Neural cell (in vitro differentiated cells): ENCODE measurements around the gene IQSEC1. TPM values are rescaled to one million over a fixed set of nuclear protein-coding genes. Genes with fewer than 3 reads are reported as not detected.

Experiments used
- H2AFZ ChIP-seq: fragments of 200-600, 300-800 bp; sonication (generic), shearing (Covaris generic); 2 replicates; pipeline ENCODE4 v1.6.0; 2014; ENCODE audit warnings: low read depth, mild to moderate bottlenecking, antibody characterized with exemption, low read length, moderate library complexity
- H3F3A ChIP-seq: fragments of 200-600 bp; shearing (Covaris generic); 2 replicates; pipeline ENCODE4 v1.6.1; 2016; ENCODE audit warnings: mild to moderate bottlenecking, moderate library complexity, mixed read lengths, antibody characterized with exemption, low read length; ENCODE audit not compliant: insufficient read depth, poor library complexity, severe bottlenecking
- H3K27ac ChIP-seq: fragments of 200-600, 300-800 bp; sonication (generic), shearing (Covaris generic); 2 replicates; pipeline ENCODE4 v1.5.1; 2014; ENCODE audit warnings: mild to moderate bottlenecking, low read length, moderate library complexity
- H3K27me3 ChIP-seq: fragments of 300-800, 200-600 bp; sonication (generic), shearing (Covaris generic); 2 replicates; pipeline ENCODE4 v1.6.0; 2014; ENCODE audit warnings: mild to moderate bottlenecking, low read depth, low read length, moderate library complexity; ENCODE audit not compliant: insufficient read depth
- H3K36me3 ChIP-seq: fragments of 300-800, 200-600 bp; sonication (generic), shearing (Covaris generic); 2 replicates; pipeline ENCODE4 v1.5.1; 2014; ENCODE audit warnings: mild to moderate bottlenecking, antibody characterized with exemption, low read length, moderate library complexity; ENCODE audit not compliant: insufficient read depth
- H3K4me2 ChIP-seq: fragments of 300-800, 200-600 bp; sonication (generic), shearing (Covaris generic); 2 replicates; pipeline ENCODE4 v1.6.0; 2014; ENCODE audit warnings: mild to moderate bottlenecking, low read length
- H3K4me3 ChIP-seq: fragments of 300-800, 200-600 bp; sonication (generic), shearing (Covaris generic); 2 replicates; pipeline ENCODE4 v1.5.1; 2014; ENCODE audit warnings: mild to moderate bottlenecking, low read length, moderate library complexity
- H3K79me2 ChIP-seq: fragments of 200-600 bp; shearing (Covaris generic); replicated peaks from 2 replicates; pipeline ENCODE4 v1.6.0; 2014; ENCODE audit warnings: mild to moderate bottlenecking, low read length, moderate library complexity; ENCODE audit not compliant: insufficient read depth
- H3K9ac ChIP-seq: fragments of 300-800, 200-600 bp; sonication (generic), shearing (Covaris generic); 2 replicates; pipeline ENCODE4 v1.6.1; 2016; ENCODE audit warnings: mild to moderate bottlenecking, low read length, mixed read lengths
- H3K9me2 ChIP-seq: fragments of 200-600 bp; shearing (Covaris generic); 2 replicates; pipeline ENCODE4 v1.6.1; 2016; ENCODE audit warnings: mild to moderate bottlenecking, low read length, mixed read lengths; ENCODE audit not compliant: insufficient read depth
- H3K9me3 ChIP-seq: fragments of 200-600, 300-800 bp; sonication (generic), shearing (Covaris generic); 2 replicates; pipeline ENCODE4 v1.6.1; 2016; ENCODE audit warnings: mild to moderate bottlenecking, mixed run types, low read length, moderate library complexity, mixed read lengths
- H4K20me1 ChIP-seq: fragments of 200-600 bp; shearing (Covaris generic); 2 replicates; pipeline ENCODE4 v1.6.1; 2016; ENCODE audit warnings: mild to moderate bottlenecking, mixed run types; ENCODE audit not compliant: insufficient read depth
- EP300 ChIP-seq: fragments of 450-650 bp; conservative IDR thresholded peaks from 2 replicates; pipeline ENCODE4 v1.6.1; 2014; ENCODE audit warnings: antibody characterized with exemption, mild to moderate bottlenecking, moderate library complexity; ENCODE audit not compliant: poor library complexity, severe bottlenecking
- EZH2 ChIP-seq: fragments of 200-600, 300-800 bp; shearing (Covaris generic), sonication (generic); IDR thresholded peaks from 2 replicates; pipeline ENCODE4 v1.6.1; 2014; ENCODE audit warnings: antibody characterized with exemption, low read length, borderline replicate concordance, mild to moderate bottlenecking; ENCODE audit not compliant: insufficient read depth, poor library complexity, severe bottlenecking
- MXI1 ChIP-seq: fragments of 450-650 bp; conservative IDR thresholded peaks from 2 replicates; pipeline ENCODE4 v1.6.1; 2014; ENCODE audit warnings: antibody characterized with exemption, mild to moderate bottlenecking; ENCODE audit not compliant: poor library complexity, severe bottlenecking
- POLR2AphosphoS5 ChIP-seq: IDR thresholded peaks from 2 replicates; pipeline ENCODE4 v1.6.1; 2012
- RAD21 ChIP-seq: fragments of 450-650 bp; conservative IDR thresholded peaks from 2 replicates; pipeline ENCODE4 v1.6.1; 2014; ENCODE audit warnings: antibody characterized with exemption, mild to moderate bottlenecking, moderate library complexity
- SMC3 ChIP-seq: fragments of 450-650 bp; conservative IDR thresholded peaks from 2 replicates; pipeline ENCODE4 v1.6.1; 2014; ENCODE audit warnings: antibody characterized with exemption, mild to moderate bottlenecking, moderate library complexity; ENCODE audit not compliant: poor library complexity
- TAF1 ChIP-seq: IDR thresholded peaks from 2 replicates; pipeline ENCODE4 v1.6.1; 2012; ENCODE audit warnings: low read depth
- polyA plus RNA-seq: library from polyadenylated mRNA; depleted of rRNA; stranded (reverse); fragments of >200 nt; gene quantifications from 2 replicates; pipeline ENCODE4 v1.2.3, GENCODE V29; 2014
- TF ChIP-seq, protein P1 (sequence below): fragments of 450-650 bp; IDR thresholded peaks from 2 replicates; pipeline ENCODE4 v1.5.1; 2014; ENCODE audit warnings: antibody characterized with exemption, mild to moderate bottlenecking, moderate library complexity; ENCODE audit not compliant: poor library complexity, severe bottlenecking
- TF ChIP-seq, protein P2 (sequence below): IDR thresholded peaks from 2 replicates; pipeline ENCODE4 v1.6.1; 2012; ENCODE audit warnings: borderline replicate concordance

IQSEC1 gene
- polyA plus RNA-seq, 1 donor from 2014 or later = 6.0 TPM

DNA sequence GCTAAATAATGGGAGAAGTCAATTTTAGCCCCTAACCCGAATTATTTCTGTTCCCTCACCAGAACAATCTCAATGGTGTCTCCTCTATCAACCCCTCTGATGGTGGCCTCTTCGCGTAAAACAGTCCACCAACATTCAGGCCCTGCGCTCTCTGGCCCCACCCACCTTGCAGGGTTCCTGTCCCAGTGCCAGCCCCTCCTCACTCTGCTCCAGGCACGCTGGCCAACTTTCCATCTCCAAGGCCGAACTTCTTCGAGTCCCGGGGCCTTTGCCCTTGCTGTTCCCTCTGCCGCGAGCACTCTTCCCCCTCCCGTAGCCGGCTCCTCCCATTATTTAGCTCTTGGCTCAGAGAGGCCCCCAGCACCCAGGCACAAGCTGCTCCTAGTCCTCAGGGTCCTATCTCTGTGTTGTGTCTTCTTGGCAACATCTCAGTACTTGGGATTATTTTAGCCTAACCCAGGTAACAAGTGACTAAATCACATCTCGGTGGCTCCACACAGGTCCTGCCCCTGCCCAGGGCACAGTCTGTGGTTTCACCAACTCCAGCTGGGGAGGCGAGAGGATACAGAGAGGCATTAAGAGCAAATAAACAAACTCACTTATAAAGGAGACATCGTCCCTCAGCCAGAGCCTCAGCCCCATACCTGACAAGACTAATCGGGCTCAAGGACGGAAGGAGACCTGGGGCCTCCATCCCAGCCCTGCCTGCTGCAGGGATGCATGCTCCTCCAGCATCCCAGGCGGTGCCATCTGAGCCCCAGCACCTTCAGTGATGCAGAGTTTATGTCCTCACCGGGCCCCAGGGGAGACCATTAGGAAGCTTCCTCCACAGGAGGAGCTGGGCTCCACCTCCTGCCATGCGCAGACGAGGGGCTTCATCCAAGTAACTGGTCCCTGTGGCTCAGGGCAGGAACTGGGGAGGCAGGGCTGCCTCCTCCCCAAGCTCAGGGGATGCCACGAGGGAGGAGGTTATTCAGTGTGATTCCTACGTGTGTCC is 19.7 kb upstream of the IQSEC1 start:
- TF ChIP-seq, protein P1, sequence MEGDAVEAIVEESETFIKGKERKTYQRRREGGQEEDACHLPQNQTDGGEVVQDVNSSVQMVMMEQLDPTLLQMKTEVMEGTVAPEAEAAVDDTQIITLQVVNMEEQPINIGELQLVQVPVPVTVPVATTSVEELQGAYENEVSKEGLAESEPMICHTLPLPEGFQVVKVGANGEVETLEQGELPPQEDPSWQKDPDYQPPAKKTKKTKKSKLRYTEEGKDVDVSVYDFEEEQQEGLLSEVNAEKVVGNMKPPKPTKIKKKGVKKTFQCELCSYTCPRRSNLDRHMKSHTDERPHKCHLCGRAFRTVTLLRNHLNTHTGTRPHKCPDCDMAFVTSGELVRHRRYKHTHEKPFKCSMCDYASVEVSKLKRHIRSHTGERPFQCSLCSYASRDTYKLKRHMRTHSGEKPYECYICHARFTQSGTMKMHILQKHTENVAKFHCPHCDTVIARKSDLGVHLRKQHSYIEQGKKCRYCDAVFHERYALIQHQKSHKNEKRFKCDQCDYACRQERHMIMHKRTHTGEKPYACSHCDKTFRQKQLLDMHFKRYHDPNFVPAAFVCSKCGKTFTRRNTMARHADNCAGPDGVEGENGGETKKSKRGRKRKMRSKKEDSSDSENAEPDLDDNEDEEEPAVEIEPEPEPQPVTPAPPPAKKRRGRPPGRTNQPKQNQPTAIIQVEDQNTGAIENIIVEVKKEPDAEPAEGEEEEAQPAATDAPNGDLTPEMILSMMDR = no peak
- TF ChIP-seq EP300 (no peak), MXI1 (no peak), TAF1 (no peak), RAD21 (no peak), POLR2AphosphoS5 (no peak), EZH2 (no peak), SMC3 (no peak)
- TF ChIP-seq, protein P2, sequence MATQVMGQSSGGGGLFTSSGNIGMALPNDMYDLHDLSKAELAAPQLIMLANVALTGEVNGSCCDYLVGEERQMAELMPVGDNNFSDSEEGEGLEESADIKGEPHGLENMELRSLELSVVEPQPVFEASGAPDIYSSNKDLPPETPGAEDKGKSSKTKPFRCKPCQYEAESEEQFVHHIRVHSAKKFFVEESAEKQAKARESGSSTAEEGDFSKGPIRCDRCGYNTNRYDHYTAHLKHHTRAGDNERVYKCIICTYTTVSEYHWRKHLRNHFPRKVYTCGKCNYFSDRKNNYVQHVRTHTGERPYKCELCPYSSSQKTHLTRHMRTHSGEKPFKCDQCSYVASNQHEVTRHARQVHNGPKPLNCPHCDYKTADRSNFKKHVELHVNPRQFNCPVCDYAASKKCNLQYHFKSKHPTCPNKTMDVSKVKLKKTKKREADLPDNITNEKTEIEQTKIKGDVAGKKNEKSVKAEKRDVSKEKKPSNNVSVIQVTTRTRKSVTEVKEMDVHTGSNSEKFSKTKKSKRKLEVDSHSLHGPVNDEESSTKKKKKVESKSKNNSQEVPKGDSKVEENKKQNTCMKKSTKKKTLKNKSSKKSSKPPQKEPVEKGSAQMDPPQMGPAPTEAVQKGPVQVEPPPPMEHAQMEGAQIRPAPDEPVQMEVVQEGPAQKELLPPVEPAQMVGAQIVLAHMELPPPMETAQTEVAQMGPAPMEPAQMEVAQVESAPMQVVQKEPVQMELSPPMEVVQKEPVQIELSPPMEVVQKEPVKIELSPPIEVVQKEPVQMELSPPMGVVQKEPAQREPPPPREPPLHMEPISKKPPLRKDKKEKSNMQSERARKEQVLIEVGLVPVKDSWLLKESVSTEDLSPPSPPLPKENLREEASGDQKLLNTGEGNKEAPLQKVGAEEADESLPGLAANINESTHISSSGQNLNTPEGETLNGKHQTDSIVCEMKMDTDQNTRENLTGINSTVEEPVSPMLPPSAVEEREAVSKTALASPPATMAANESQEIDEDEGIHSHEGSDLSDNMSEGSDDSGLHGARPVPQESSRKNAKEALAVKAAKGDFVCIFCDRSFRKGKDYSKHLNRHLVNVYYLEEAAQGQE = no peak
- Histone ChIP-seq H2AFZ (no peak overlapping the region), H3K4me2 (no peak overlapping the region), H3K36me3 (no peaks in the 10 kb centered on the region), H3F3A (no peaks in the 10 kb centered on the region), H3K79me2 (no peaks in the 10 kb centered on the region), H3K9ac (no peak overlapping the region), H3K27ac (no peak overlapping the region), H3K9me3 (no peaks in the 10 kb centered on the region), H4K20me1 (no peaks in the 10 kb centered on the region), H3K4me3 (no peak overlapping the region), H3K9me2 (no peaks in the 10 kb centered on the region), H3K27me3 (no peaks in the 10 kb centered on the region)

DNA sequence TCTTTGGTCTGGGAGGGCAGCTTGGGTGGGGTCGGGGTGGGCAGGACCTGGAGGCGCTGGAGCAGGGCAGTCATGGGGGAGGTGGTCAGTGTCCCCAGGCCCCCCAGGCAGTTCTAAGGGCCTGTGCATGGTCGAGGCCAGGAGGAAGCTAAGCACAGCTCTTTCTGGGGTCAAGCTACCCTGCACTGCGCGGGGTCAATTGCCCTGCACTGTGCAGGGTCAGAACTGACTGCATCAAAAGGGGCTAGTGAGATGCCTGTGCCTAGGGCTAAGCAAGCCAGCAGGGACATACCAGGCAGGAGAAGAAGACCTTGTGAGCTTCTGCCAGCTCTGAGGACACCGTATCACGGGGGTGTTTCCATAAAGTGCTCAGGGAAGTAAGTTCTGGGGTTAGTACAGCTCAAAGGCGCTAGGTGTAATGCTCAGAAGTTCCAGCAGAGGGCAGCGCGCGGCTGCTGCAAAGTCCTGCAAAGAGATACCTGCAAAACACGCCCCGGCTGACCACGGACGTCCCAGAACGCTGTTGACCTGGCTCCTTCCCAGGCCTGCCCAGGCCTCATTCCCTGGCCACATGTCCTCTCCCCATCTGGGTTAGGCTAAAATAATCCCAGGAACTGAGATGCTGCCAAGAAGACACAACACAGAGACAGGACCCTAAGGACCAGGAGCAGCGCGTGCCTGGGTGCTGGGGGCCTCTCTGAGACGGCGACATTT is 18.8 kb upstream of the IQSEC1 start:
- no peak overlapping the region for H3K27ac ChIP-seq
- no peaks in the 10 kb centered on the region for H3K9me3 ChIP-seq
- no peaks in the 10 kb centered on the region for H3K9me2 ChIP-seq
- TF ChIP-seq SMC3 (peak; percentile 98), TAF1 (no peak), EZH2 (no peak), EP300 (no peak), RAD21 (peak; percentile 97), MXI1 (peak; percentile 34), POLR2AphosphoS5 (no peak)
- TF ChIP-seq, protein P1 = peak; percentile 96
- H3F3A ChIP-seq = no peaks in the 10 kb centered on the region
- no peaks in the 10 kb centered on the region for H3K79me2 ChIP-seq
- H3K4me2 ChIP-seq = no peak overlapping the region
- no peaks in the 10 kb centered on the region for H4K20me1 ChIP-seq
- no peak overlapping the region for H3K4me3 ChIP-seq
- no peaks in the 10 kb centered on the region for H3K27me3 ChIP-seq
- H2AFZ ChIP-seq = no peak overlapping the region
- H3K36me3 ChIP-seq = no peaks in the 10 kb centered on the region
- H3K9ac ChIP-seq = no peak overlapping the region
